ENCODE results near the gene UGT1A6. TPM values are rescaled to one million over a fixed set of nuclear protein-coding genes. Genes with fewer than 3 reads are reported as not detected.

UGT1A6 gene
- total RNA-seq (2022; extraction: Qiagen RNA extraction; ENCODE audit: low read depth): 0.31 to 1.8 TPM (median 1.5 TPM) in 5 replicates

GRCh38 chr2:233692648-233693047, at the start of gene UGT1A6:
Gene UGT1A6, plus strand, starts transcription at chr2:233692890. Its CDS starts 115 bp downstream, at chr2:233693005.

GRCh38 chr2:233671290-233672161, 21.2 kb upstream of the UGT1A6 start, which contains the start of gene UGT1A9:
Gene UGT1A9, plus strand, starts transcription at chr2:233671898. Its CDS starts 37 bp downstream, at chr2:233671935.

GRCh38 chr2:233681521-233682099, 11.1 kb upstream of the UGT1A6 start, which contains the start of gene UGT1A7:
Gene UGT1A7, plus strand, starts transcription at chr2:233681901. Its CDS starts 37 bp downstream, at chr2:233681938.

GRCh38 chr2:233712611-233713261, 20.0 kb downstream of the UGT1A6 start, which contains the start of gene UGT1A5:
Gene UGT1A5, plus strand, starts transcription at chr2:233712907. Its CDS starts 85 bp downstream, at chr2:233712992.

GRCh38 chr2:233718552-233718951, 25.9 kb downstream of the UGT1A6 start, which contains the start of gene UGT1A4:
Gene UGT1A4, plus strand, starts transcription at chr2:233718736. Its CDS starts 85 bp downstream, at chr2:233718821.

GRCh38 chr2:233728723-233729301, 36.1 kb downstream of the UGT1A6 start, which contains the start of gene UGT1A3:
Gene UGT1A3, plus strand, starts transcription at chr2:233729042. Its CDS starts 85 bp downstream, at chr2:233729127.

GRCh38 chr2:233760043-233760442, 67.4 kb downstream of the UGT1A6 start, which contains the start of gene UGT1A1:
Gene UGT1A1, plus strand, starts transcription at chr2:233760270. Its CDS starts 18 bp downstream, at chr2:233760288.

GRCh38 chr2:233778030-233778429, 85.3 kb downstream of the UGT1A6 start, which contains the start of gene MROH2A:
Gene MROH2A, plus strand, starts transcription at chr2:233778330. Its CDS starts 1,029 bp downstream, at chr2:233779359.

Other genes with a start within 250 kb of the UGT1A6 start
- 20.6 to 25.3 TPM (median 23.8 TPM) in 5 replicates for gene USP40, start 126.1 kb upstream of the UGT1A6 start, total RNA-seq (2022; extraction: Qiagen RNA extraction; ENCODE audit: low read depth)
- 0.07 to 0.28 TPM in 2 of 5 replicates, not detected in the others for gene UGT1A8, start 75.3 kb upstream of the UGT1A6 start, total RNA-seq (2022; extraction: Qiagen RNA extraction; ENCODE audit: low read depth)
- 0.07 to 0.49 TPM (median 0.11 TPM) in 4 of 5 replicates, not detected in the other for gene UGT1A10, start 56.4 kb upstream of the UGT1A6 start, total RNA-seq (2022; extraction: Qiagen RNA extraction; ENCODE audit: low read depth)
- 4.1 to 6.1 TPM (median 4.5 TPM) in 5 replicates for gene UGT1A9, start 21.0 kb upstream of the UGT1A6 start, total RNA-seq (2022; extraction: Qiagen RNA extraction; ENCODE audit: low read depth)
- 2.3 to 5.1 TPM (median 3.8 TPM) in 5 replicates for gene UGT1A7, start 11.0 kb upstream of the UGT1A6 start, total RNA-seq (2022; extraction: Qiagen RNA extraction; ENCODE audit: low read depth)
- 0.09 to 0.13 TPM in 2 of 5 replicates, not detected in the others for gene UGT1A5, start 20.0 kb downstream of the UGT1A6 start, total RNA-seq (2022; extraction: Qiagen RNA extraction; ENCODE audit: low read depth)
- gene UGT1A4, start 25.8 kb downstream of the UGT1A6 start, total RNA-seq (2022; extraction: Qiagen RNA extraction; ENCODE audit: low read depth): not detected in 5 replicates
- 0.07 TPM in 1 of 5 replicates, not detected in the others for gene UGT1A3, start 36.2 kb downstream of the UGT1A6 start, total RNA-seq (2022; extraction: Qiagen RNA extraction; ENCODE audit: low read depth)
- 0.71 to 1.1 TPM (median 0.87 TPM) in 5 replicates for gene UGT1A1, start 67.4 kb downstream of the UGT1A6 start, total RNA-seq (2022; extraction: Qiagen RNA extraction; ENCODE audit: low read depth)
- gene MROH2A, start 85.4 kb downstream of the UGT1A6 start, total RNA-seq (2022; extraction: Qiagen RNA extraction; ENCODE audit: low read depth): 0.09 to 0.21 TPM (median 0.12 TPM) in 3 of 5 replicates, not detected in the others
- 58.2 to 64.5 TPM (median 61.4 TPM) in 5 replicates for gene HJURP, start 161.6 kb downstream of the UGT1A6 start, total RNA-seq (2022; extraction: Qiagen RNA extraction; ENCODE audit: low read depth)
- gene TRPM8, start 224.5 kb downstream of the UGT1A6 start, total RNA-seq (2022; extraction: Qiagen RNA extraction; ENCODE audit: low read depth): 0.03 to 0.49 TPM (median 0.28 TPM) in 5 replicates

Measured in A549 treated with GW870086 at 1 μM for 4 hours (cell line).